Gastrocnemius medialis (tissue), 4 donors: ENCODE results near the gene IQCE. TPM values are rescaled to one million over a fixed set of nuclear protein-coding genes. Genes with fewer than 3 reads are reported as not detected.

Experiments used
- ATAC-seq, 2 donors: fragments of 150-250 bp; one replicate each; pipeline ENCODE4 v1.9.1; 2016
- DNase-seq, 2 donors: peaks; one replicate each; pipeline ENCODE4 v3.0.0-alpha.2; 2019
- H3K27ac ChIP-seq, 4 donors: fragments of 200-600 bp; sonication (generic); 1 replicate in 1 of 4; 2 replicates in 3 of 4; pipeline ENCODE4 v1.5.1; 2016 to 2018; ENCODE audit warnings: mild to moderate bottlenecking in 2 of 4, moderate library complexity in 1 of 4
- H3K27me3 ChIP-seq, 3 donors: fragments of 200-600 bp; sonication (generic) in 2 of 3; 1 replicate in 1 of 3; 2 replicates in 2 of 3; pipeline versions ENCODE4 v1.5.1 to v1.6.0; 2016 to 2019; ENCODE audit warnings: mild to moderate bottlenecking in 1 of 3, moderate library complexity in 1 of 3
- H3K36me3 ChIP-seq, 2 donors: fragments of 200-600 bp; sonication (generic) in 1 of 2; one replicate each; pipeline ENCODE4 v1.5.1; 2017 to 2018
- H3K4me1 ChIP-seq, 2 donors: fragments of 200-600 bp; sonication (generic) in 1 of 2; one replicate each; pipeline ENCODE4 v1.5.1; 2016 to 2017; ENCODE audit warnings: mild to moderate bottlenecking in 2 of 2
- H3K4me3 ChIP-seq, 4 donors: fragments of 200-600 bp; sonication (generic) in 3 of 4; 1 replicate in 1 of 4; 2 replicates in 3 of 4; pipeline ENCODE4 v1.5.1; 2016 to 2019; ENCODE audit warnings: mild to moderate bottlenecking in 2 of 4
- H3K9me3 ChIP-seq, 3 donors: fragments of 200-600 bp; sonication (generic) in 2 of 3; 1 replicate in 1 of 3; 2 replicates in 2 of 3; pipeline ENCODE4 v1.5.1; 2016 to 2019
- CTCF ChIP-seq, 5 experiments: fragments of 450-650 bp in 3 of 5; fragments of 200-600 bp in 2 of 5; sonication (generic) in 2 of 5; IDR thresholded peaks in 4 of 5; conservative IDR thresholded peaks in 1 of 5; 1 replicate in 4 of 5; 2 replicates in 1 of 5; pipeline ENCODE4 v1.5.1; 2016 to 2019; ENCODE audit warnings: antibody characterized with exemption in 5 of 5, mild to moderate bottlenecking in 3 of 5, moderate library complexity in 3 of 5
- POLR2A ChIP-seq, 2 donors: fragments of 450-650 bp; IDR thresholded peaks; one replicate each; pipeline ENCODE4 v1.6.1; 2017; ENCODE audit warnings: antibody characterized with exemption in 2 of 2, mild to moderate bottlenecking in 2 of 2, moderate library complexity in 2 of 2
- in situ Hi-C, 4 donors: fragments of 200-750 bp; cut with MboI; loops; one replicate each; pipeline versions ENCODE4 v1.15.0 to v1.8.0; 2017; ENCODE audit warnings: low sequenced_read_pairs in 4 of 4
- intact Hi-C: fragments of 100-400 bp; cut with DNase I; formaldehyde crosslinking; loops from one replicate; pipeline ENCODE4 v1.15.1; 2023; ENCODE audit warnings: low total_unique reads
- total RNA-seq, 4 donors: library from RNA; depleted of rRNA; stranded (reverse); fragments of >200 nt; gene quantifications; one replicate each; pipeline versions ENCODE4 v1.1.0 to v1.2.3, GENCODE V29; 2016

The IQCE gene
- total RNA-seq, 4 donors from 2014 or later = 6.3 to 11.5 (median 8.8) TPM

- Histone ChIP-seq H3K9me3 (no peaks in the 10 kb centered on the region), H3K27me3 (no peaks in the 10 kb centered on the region), H3K4me3 (no peak overlapping the region), H3K27ac (no peak overlapping the region), H3K36me3 (peaks cover 0 to 34% of the 10 kb centered on the region in 2 donors), H3K4me1 (no peaks in the 10 kb centered on the region)
- ATAC-seq = no peak
- no peak for DNase-seq
- intact Hi-C loops (no loop called here), in situ Hi-C loops (no loop called here)
- TF ChIP-seq CTCF (IDR thresholded peaks at IDR 0.05 in 4 of 5, conservative IDR thresholded peaks at IDR 0.05 in 1 of 5) (no peak), POLR2A (IDR thresholded peaks at IDR 0.05) (no peak)
Measured at GRCh38 chr7:2594599-2594998, 35.8 kb downstream of the IQCE start.

GRCh38 chr7:2595258-2595860 is 36.6 kb downstream of the IQCE start:
- intact Hi-C loops = no loop called here
- H3K36me3 ChIP-seq = peaks cover 0 to 34% of the 10 kb centered on the region in 2 donors

GRCh38 chr7:2596464-2597272 is 37.9 kb downstream of the IQCE start:
- ATAC-seq (no peak), DNase-seq (no peak)
- no peak overlapping the region for H3K4me3 ChIP-seq
- H3K27me3 ChIP-seq = no peaks in the 10 kb centered on the region
- in situ Hi-C loops (no loop called here), intact Hi-C loops (no loop called here)
- H3K4me1 ChIP-seq = no peaks in the 10 kb centered on the region
- TF ChIP-seq CTCF (IDR thresholded peaks at IDR 0.05 in 4 of 5, conservative IDR thresholded peaks at IDR 0.05 in 1 of 5) (no peak), POLR2A (IDR thresholded peaks at IDR 0.05) (no peak)
- no peaks in the 10 kb centered on the region for H3K9me3 ChIP-seq
- H3K36me3 ChIP-seq = peaks cover 0 to 34% of the 10 kb centered on the region in 2 donors
- no peak overlapping the region for H3K27ac ChIP-seq

More at GRCh38 chr7:2595258-2595860, 36.6 kb downstream of the IQCE start:
- DNase-seq = no peak
- Histone ChIP-seq H3K4me1 (no peaks in the 10 kb centered on the region), H3K27me3 (no peaks in the 10 kb centered on the region), H3K9me3 (no peaks in the 10 kb centered on the region), H3K4me3 (no peak overlapping the region), H3K27ac (no peak overlapping the region)
- TF ChIP-seq CTCF (IDR thresholded peaks at IDR 0.05 in 4 of 5, conservative IDR thresholded peaks at IDR 0.05 in 1 of 5) (no peak), POLR2A (IDR thresholded peaks at IDR 0.05) (no peak)
- ATAC-seq = no peak
- in situ Hi-C loops = no loop called here

GRCh38 chr7:2597273-2597640 is 38.5 kb downstream of the IQCE start:
- TF ChIP-seq POLR2A (IDR thresholded peaks at IDR 0.05) (no peak), CTCF (IDR thresholded peaks at IDR 0.05 in 4 of 5, conservative IDR thresholded peaks at IDR 0.05 in 1 of 5) (no peak)
- ATAC-seq = no peak
- intact Hi-C loops (no loop called here), in situ Hi-C loops (no loop called here)
- DNase-seq = no peak
- H3K4me3 ChIP-seq = no peak overlapping the region
- no peaks in the 10 kb centered on the region for H3K27me3 ChIP-seq
- H3K27ac ChIP-seq = no peak overlapping the region
- H3K36me3 ChIP-seq = peaks cover 0 to 34% of the 10 kb centered on the region in 2 donors
- no peaks in the 10 kb centered on the region for H3K4me1 ChIP-seq
- no peaks in the 10 kb centered on the region for H3K9me3 ChIP-seq
